Activated T-helper 9 cell treated with anti-CD3 and anti-CD28 coated beads, Interleukin-2, amount 50 U/mL, for 16 hours (primary cell): ENCODE results near the gene STXBP2.
"Not testable (repeated sequence)": the region's sequence is repeated elsewhere in the genome, so short reads cannot be mapped to it uniquely, and the experiment has no call there.

Source experiments
- DNase-seq: peaks from one replicate; pipeline ENCODE4 v3.0.0-alpha.2; 2020; ENCODE audit warnings: low read depth

The STXBP2 gene

GRCh38 chr19:7632340-7633203 lies 4.3 kb upstream of the STXBP2 start:
- DNase-seq: no peak

DNA sequence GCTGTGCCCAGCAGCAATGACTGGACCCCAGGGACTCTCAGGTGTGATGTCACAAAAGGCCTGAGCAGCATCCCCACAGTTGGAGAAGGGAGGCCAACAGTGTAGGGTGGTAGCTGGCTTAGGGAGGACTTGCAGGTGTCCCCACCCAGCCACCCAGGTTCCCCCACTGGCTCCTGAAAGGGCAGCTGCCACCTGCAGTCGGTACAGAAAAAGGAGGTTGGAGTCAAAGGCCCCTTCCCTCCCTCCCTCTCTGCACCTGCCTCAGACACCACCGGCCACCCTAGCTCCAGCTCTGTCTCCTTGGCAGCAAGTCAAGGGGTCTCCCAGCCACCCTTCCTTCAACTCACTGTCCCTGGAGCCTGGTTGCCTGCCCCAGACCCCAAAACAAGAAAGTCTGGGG lies 3.2 kb upstream of the STXBP2 start, which contains the start of gene PCP2:
PCP2 (minus strand) TSS at position 22 of the 400 bp plus-strand sequence. CDS start 262 bp downstream, outside the sequence.
- DNase-seq: no peak

GRCh38 chr19:7635670-7636069 lies 1.2 kb upstream of the STXBP2 start:
- no peak for DNase-seq

DNA sequence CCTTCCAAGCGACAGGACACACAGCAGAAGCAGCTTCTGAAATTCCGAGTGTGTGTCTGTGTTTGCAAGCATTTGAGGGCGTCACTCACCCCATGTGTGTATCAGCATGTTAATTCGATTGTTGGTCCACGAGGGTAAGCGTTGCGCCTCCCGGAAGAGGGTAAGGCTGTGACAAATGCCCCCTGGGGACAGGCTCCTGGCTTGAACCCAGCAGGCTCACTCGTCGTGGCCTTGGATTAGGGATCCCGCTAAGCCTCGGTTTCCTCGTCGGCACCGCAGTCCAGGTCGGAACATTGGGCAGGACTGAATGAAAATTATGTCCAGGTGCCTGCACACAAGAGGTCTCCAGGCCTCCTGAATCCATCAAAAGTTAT lies 606 bp upstream of the STXBP2 start:
- DNase-seq: no peak

DNA sequence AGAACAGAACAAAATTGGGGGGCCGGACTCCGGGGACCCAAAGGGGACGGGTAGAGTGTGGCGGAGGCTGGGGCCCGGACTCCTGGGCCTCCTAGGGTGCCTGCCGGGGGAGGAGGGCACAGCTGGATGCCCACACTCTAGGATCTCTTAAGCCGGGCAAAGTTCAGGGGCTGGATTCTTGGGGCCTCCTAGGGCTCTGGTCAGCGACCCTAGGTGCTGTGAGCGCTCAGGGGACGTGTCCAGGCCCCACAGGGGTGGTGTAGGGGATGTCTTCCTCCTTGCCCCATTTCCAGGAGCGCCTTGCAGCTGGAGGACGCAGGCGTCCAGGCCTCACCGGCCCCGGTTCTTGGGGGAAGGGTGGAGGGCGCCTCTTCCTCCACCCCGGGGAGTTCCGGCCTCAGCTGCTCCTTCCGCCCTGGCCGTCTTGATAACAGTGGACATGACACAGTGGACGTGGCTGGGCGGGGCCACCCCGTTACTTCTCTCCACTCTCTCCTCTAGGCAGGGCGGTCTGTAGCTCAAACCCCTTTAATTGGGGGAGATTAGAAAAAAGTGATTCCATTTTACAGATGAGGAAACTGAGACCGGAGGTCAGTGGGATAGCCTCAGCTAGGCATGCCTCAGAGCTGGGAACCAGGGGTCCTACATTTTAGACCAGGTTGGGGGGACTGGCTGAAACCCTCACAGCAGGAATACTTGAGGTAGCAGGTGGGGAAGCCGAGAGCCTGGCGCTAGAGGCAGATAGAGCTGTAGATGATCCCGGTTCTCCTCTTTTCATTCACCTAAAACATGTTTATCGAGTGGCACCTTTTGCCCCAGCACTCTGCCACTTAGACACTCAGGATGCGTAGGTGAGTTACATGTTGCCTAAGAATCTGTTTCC lies 705 bp downstream of the STXBP2 start:
- DNase-seq: no peak

- no peak for DNase-seq
Observed at GRCh38 chr19:7638802-7639465, 2.0 kb downstream of the STXBP2 start.

GRCh38 chr19:7639863-7640348 lies 3.0 kb downstream of the STXBP2 start:
- DNase-seq: no peak

DNA sequence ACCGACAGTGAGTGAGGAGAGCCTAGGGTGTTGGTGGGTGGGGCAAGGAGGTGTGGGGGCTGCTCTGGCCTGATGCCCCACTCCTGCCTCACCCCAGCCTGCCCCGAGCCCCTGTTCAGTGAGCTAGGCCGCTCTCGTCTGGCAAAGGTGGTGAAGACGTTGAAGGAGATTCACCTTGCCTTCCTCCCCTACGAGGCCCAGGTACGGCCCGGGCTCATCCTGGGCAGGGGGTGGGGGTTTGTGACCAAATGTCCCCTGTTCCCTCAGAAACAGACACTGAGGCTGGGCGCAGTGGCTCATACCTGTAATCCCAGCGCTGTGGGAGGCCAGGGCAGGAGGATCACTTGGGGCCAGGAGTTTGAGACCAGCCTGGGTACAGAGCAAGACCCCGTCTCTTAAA lies 3.9 kb downstream of the STXBP2 start:
- no peak for DNase-seq

DNA sequence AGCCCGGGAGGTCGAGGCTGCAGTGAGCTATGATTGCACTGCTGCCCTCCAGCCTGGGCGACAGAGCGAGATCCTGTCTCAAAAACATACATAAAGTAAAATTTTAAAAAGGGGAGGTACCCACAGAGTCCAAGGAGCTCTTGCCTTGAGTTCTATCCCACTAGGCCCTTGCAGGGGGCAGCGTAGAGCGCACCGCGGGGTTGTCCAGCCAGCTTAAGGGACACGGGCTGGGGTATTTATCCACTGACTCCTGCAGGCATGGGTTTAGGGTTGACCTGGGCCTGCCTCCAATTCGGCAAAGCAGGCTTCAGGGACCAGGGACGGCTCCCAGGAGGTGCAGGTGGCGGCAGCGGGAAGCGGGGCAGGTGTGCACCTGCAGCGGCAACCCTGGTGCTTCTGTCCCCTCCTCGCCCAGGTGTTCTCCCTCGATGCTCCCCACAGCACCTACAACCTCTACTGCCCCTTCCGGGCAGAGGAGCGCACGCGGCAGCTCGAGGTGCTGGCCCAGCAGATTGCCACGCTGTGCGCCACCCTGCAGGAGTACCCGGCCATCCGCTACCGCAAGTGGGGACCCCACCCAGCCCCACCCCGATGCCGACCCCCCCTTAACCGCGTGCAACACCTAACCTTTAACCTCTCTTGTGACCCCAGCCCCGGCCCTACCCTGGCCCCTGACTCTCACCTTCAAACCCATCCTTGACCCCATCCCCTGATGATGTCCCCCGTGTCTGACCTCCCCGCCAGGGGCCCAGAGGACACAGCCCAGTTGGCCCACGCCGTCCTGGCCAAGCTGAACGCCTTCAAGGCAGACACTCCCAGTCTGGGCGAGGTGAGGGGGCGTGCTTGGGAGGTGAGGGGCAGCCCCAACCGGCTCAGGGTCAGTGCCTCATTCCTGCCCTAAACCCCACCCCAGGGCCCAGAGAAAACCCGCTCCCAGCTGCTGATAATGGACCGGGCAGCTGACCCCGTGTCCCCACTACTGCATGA lies 4.7 kb downstream of the STXBP2 start:
- DNase-seq: no peak

- no peak for DNase-seq
Observed at GRCh38 chr19:7642295-7643030, 5.6 kb downstream of the STXBP2 start.

- DNase-seq: no peak
Observed at GRCh38 chr19:7643031-7643415, 6.1 kb downstream of the STXBP2 start.

DNA sequence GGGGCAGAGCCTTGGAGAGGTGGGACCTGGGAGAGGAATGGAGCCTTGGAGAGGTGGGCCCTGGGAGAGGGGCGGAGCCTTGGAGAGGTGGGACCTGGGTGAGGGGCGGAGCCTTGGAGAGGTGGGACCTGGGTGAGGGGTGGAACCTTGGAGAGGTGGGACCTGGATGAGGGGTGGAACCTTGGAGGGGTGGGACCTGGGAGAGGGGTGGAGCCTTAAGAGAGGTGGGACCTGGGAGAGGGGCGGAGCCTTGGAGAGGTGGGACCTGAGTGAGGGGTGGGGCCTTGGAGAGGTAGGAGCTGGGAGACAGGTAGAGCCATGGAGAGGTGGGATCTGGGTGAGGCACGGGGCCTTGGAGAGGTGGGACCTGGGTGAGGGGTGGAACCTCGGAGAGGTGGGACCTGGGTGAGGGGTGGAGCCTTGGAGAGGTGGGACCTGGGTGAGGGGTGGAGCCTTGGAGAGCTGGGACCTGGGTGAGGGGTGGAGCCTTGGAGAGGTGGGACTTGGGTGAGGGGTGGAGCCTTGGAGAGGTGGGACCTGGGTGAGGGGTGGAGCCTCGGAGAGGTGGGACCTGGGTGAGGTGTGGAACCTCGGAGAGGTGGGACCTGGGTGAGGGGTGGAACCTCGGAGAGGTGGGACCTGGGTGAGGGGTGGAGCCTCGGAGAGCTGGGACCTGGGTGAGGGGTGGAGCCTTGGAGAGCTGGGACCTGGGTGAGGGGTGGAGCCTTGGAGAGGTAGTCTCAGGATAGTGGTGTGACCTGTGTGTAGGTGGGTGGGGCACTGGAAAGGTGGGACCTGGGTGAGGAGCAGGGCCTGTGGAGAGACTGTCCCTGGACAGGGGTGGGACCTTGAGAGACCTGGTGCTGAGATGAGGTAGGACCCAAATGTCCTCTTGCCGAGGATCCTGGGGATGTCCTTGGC lies 7.0 kb downstream of the STXBP2 start:
- DNase-seq: not testable (repeated sequence)

DNA sequence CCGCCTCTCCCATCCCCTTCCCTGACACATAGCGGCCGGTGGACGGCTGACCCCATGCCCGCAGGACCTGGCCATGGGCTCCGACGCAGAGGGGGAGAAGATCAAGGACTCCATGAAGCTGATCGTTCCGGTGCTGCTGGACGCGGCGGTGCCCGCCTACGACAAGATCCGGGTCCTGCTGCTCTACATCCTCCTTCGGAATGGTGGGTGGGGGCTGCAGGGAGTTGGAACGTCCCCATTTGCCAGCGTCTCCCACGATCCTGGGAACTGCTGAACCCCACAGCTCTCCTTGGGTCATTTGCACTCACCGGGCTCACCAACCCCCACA lies 7.6 kb downstream of the STXBP2 start:
- DNase-seq: no peak

DNA sequence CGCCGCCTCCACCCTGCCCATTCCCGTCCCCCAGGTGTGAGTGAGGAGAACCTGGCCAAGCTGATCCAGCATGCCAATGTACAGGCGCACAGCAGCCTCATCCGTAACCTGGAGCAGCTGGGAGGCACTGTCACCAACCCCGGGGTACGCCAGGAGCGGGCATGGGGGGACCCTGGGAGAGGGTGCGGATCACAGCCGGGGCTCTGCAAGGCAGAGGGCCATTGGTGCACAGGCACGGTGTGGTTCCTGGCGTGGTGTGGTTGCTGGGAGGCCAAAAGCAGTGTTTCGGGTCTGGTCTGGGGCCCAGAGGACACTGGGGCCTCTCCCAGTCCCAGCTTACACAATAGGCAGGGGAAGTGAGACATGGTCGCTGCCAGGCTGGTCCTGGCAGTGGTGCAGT lies 8.3 kb downstream of the STXBP2 start:
- DNase-seq: no peak

DNA sequence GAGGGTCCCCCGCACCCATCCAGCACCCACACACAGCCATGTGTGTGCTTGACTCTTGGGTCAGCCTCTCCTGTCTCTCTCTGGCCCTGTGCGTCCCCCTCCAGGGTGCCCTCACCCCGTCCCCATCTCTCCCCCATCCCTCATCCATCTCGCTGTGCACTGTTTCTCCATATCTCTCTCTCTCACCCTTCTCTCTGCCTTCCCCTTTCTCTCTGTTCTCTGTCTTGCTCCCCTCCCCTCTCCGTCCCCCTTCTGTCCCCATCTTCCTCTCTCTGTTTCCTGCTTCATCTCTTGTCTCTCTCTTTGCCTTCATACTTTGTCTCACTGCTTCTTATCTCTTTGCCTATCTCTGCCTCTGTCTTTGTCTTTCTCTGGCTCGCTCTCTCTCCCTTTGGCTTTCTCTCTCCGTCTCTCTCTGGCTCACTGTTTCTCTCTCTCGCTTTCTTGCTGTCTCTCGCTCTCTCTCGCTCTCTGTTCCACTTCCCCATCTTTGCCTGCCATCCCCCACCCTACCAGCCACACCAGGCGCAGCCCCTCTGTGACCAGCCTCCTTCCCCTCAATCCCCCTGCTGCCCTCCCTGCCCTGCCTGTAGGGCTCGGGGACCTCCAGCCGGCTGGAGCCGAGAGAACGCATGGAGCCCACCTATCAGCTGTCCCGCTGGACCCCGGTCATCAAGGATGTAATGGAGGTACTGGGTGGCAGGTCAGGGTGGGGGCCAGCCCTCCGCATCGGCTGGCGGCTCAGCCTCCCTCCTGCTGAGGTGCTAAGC lies 8.9 kb downstream of the STXBP2 start:
- DNase-seq: no peak

- DNase-seq: no peak
Observed at GRCh38 chr19:7646426-7646700, 9.5 kb downstream of the STXBP2 start.

DNA sequence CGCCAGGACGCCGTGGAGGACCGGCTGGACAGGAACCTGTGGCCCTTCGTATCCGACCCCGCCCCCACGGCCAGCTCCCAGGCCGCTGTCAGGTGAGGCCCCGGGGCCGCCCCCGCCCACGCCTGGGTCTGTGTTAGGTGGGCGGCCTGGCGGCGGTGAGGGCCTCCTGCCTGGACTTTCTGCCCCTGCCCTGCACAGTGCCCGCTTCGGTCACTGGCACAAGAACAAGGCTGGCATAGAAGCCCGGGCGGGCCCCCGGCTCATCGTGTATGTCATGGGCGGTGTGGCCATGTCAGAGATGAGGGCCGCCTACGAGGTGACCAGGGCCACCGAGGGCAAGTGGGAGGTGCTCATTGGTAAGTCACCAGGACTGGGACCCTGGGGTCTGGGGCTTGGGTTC lies 10.2 kb downstream of the STXBP2 start:
- DNase-seq: no peak

- DNase-seq: no peak
Observed at GRCh38 chr19:7648265-7649014, 11.5 kb downstream of the STXBP2 start.
